Gastrocnemius medialis (tissue), 4 donors: ENCODE measurements around the gene CSNK2B.

Source experiments
- CTCF ChIP-seq, 5 experiments: fragments of 450-650 bp in 3 of 5; fragments of 200-600 bp in 2 of 5; sonication (generic) in 2 of 5; IDR thresholded peaks in 4 of 5; conservative IDR thresholded peaks in 1 of 5; 1 replicate in 4 of 5; 2 replicates in 1 of 5; pipeline ENCODE4 v1.5.1; 2016 to 2019; ENCODE audit warnings: antibody characterized with exemption in 5 of 5, mild to moderate bottlenecking in 3 of 5, moderate library complexity in 3 of 5
- POLR2A ChIP-seq, 2 donors: fragments of 450-650 bp; IDR thresholded peaks; one replicate each; pipeline ENCODE4 v1.6.1; 2017; ENCODE audit warnings: antibody characterized with exemption in 2 of 2, mild to moderate bottlenecking in 2 of 2, moderate library complexity in 2 of 2

DNA sequence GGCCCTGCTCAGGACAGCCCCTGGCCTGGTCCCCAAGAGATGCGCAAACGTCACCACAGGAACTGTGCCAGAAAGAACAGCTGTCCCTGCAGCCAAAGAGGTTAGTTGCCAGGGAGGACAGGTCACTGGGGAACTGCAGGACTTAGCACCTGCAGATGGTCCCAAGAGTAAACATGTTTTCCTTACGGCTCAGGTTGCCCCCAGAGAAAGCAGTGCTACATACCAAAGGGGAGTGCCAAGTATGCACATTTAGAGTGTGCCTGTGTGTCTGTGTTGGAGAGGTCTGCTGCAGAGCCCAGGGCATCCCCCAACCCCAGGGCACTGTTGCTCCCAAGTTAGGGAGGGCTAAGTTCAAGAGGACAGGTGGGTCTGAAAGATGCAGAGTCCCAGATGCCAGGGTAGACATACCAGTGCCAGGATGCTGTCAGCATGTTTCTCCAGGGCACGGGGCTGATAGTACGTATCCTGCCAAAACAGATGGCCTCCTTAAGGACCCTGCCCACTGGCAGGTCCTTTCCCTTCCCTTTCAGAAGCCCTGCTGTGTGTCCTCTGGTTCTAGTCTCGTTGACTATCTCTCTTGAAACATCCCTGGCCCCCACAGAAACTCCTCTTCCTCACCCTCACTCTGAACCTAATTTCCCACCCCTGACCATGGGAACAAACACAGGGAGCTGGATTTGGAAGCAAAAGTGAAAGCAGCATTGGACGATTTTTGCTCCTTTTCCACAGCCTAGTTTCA is 36.0 kb downstream of the CSNK2B start:
- TF ChIP-seq CTCF (IDR thresholded peaks at IDR 0.05 in 4 of 5, conservative IDR thresholded peaks at IDR 0.05 in 1 of 5): no peak
- TF ChIP-seq POLR2A (IDR thresholded peaks at IDR 0.05): no peak
